ENCODE results near the gene NCBP2.

DNA sequence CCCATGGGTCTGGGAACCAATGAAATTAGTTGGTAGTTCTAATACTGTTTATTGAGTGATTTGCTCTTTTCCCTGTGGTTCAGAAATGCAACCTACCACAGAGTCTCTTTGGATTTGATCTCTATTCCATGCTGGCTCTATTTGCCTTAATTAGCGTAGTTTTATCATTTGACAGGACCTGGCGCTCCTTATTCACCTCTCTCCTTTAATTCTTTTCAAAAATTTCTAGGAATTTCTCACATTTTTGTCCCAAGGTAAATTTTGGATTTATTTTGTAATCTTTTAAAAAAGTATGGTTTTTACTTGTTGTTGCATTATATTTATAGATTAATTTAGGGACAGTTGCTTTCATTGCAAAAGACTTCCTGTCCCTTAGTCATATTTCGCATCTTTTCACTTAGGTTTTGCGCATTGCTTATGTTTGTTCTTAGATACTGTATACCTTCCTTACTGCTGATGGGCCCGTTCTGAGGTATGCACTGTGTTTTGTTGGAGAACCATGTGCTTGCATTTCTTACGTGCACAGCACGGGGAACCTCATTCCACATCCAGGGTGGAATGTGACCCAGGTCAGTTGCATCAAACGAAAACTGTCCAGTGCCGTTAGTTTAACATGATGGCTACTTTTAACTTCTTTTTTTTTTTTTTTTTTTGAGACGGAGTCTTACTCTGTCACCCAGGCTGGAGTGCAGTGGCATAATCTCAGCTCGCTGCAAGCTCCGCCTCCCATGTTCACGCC, 47.6 kb downstream of the NCBP2 start:
- TF ChIP-seq CTCF (IDR thresholded peaks at IDR 0.05), result no peak
- no peak for TF ChIP-seq POLR2AphosphoS5 (IDR thresholded peaks at IDR 0.05; ENCODE audit: insufficient read depth in 1 of 2, low read depth in 1 of 2)

Data from vagina (tissue), 2 donors.